AML-193 (cell line): ENCODE measurements around the gene HEBP1.
"Not testable (repeated sequence)": the region's sequence is repeated elsewhere in the genome, so short reads cannot be mapped to it uniquely, and the experiment has no call there.

Experiments
- DNase-seq, 2 experiments: peaks; one replicate each; lab custom pipeline; 2025; lab: John Stamatoyannopoulos, UW

The HEBP1 gene

GRCh38 chr12:12999959-13000615 lies at the start of gene HEBP1:
TSS of gene HEBP1 (minus strand) at chr12:13000265. CDS start at chr12:13000114, 151 bp downstream.
- DNase-seq = peak; percentile 75 to 79

- DNase-seq = no peak
These were observed 49.8 kb upstream of the HEBP1 start for GRCh38 chr12:13049816-13050215.

- no peak for DNase-seq
These were observed 46.9 kb upstream of the HEBP1 start for GRCh38 chr12:13046964-13047363.

GRCh38 chr12:13045816-13046215 lies 45.8 kb upstream of the HEBP1 start:
- DNase-seq = no peak

GRCh38 chr12:13044906-13045299 lies 44.8 kb upstream of the HEBP1 start:
- DNase-seq = no peak

- peak; percentile 14 to 52 for DNase-seq
These were observed 44.2 kb upstream of the HEBP1 start, which contains the start of gene FAM234B for GRCh38 chr12:13044002-13044905. TSS of gene FAM234B (plus strand) at chr12:13044381. CDS start at chr12:13044404, 23 bp downstream.

GRCh38 chr12:13042666-13043230 lies 42.7 kb upstream of the HEBP1 start:
- no peak for DNase-seq

- DNase-seq = no peak
These were observed 41.2 kb upstream of the HEBP1 start for GRCh38 chr12:13041224-13041623.

GRCh38 chr12:13039328-13039956 lies 39.4 kb upstream of the HEBP1 start:
- no peak for DNase-seq

- no peak for DNase-seq
These were observed 38.6 kb upstream of the HEBP1 start for GRCh38 chr12:13038491-13039161.

GRCh38 chr12:13036881-13037280 lies 36.8 kb upstream of the HEBP1 start:
- DNase-seq = no peak

- not testable (repeated sequence) for DNase-seq
These were observed 35.3 kb upstream of the HEBP1 start for GRCh38 chr12:13035335-13035734.

- no peak for DNase-seq
These were observed 33.4 kb upstream of the HEBP1 start for GRCh38 chr12:13033476-13033875.

GRCh38 chr12:13032164-13032563 lies 32.1 kb upstream of the HEBP1 start:
- no peak for DNase-seq

GRCh38 chr12:13030541-13031291 lies 30.7 kb upstream of the HEBP1 start:
- DNase-seq = no peak

GRCh38 chr12:13028825-13029570 lies 28.9 kb upstream of the HEBP1 start:
- DNase-seq = no peak

GRCh38 chr12:13027508-13027907 lies 27.4 kb upstream of the HEBP1 start:
- DNase-seq = no peak

- no peak for DNase-seq
These were observed 27.0 kb upstream of the HEBP1 start for GRCh38 chr12:13027032-13027431.

- DNase-seq = no peak
These were observed 26.2 kb upstream of the HEBP1 start for GRCh38 chr12:13026286-13026685.

- DNase-seq = no peak
These were observed 24.5 kb upstream of the HEBP1 start for GRCh38 chr12:13024531-13024916.
